ENCODE results near the gene TTLL11. TPM values are rescaled to one million over a fixed set of nuclear protein-coding genes. Genes with fewer than 3 reads are reported as not detected.
"Not testable (repeated sequence)": the region's sequence is repeated elsewhere in the genome, so short reads cannot be mapped to it uniquely, and the experiment has no call there.

TTLL11 gene
- total RNA-seq, 1 donor from 2014 or later: 0.75 TPM

- Histone ChIP-seq H3K79me2 (ENCODE audit: low read depth) (no peaks in the 10 kb centered on the region), H3K27ac (no peak overlapping the region), H3F3A (ENCODE audit: low read depth) (peaks cover 28% of the 10 kb centered on the region), H3K4me2 (no peak overlapping the region), H3K36me3 (no peaks in the 10 kb centered on the region), H3K4me1 (peaks cover 33% of the 10 kb centered on the region), H3K27me3 (peaks cover 4% of the 10 kb centered on the region), H3K9ac (no peak overlapping the region), H3K4me3 (no peak overlapping the region), H4K20me1 (ENCODE audit: low read depth) (no peaks in the 10 kb centered on the region), H2AFZ (replicated peaks) (no peak overlapping the region), H3K9me3 (ENCODE audit: low read depth) (no peaks in the 10 kb centered on the region)
- H3K4me3 Mint-ChIP-seq: no peak overlapping the region
- DNase-seq (ENCODE audit: low spot score): no peak
- H3K27me3 Mint-ChIP-seq (ENCODE audit: insufficient read depth, low read depth): peaks cover 2% of the 10 kb centered on the region
- no peaks in the 10 kb centered on the region for H3K9me3 Mint-ChIP-seq
- H3K36me3 Mint-ChIP-seq: no peaks in the 10 kb centered on the region
- H3K4me1 Mint-ChIP-seq: peaks cover 33% of the 10 kb centered on the region
- no peak for TF ChIP-seq CTCF (IDR thresholded peaks at IDR 0.05)
- no peak for TF ChIP-seq EZH2 (IDR thresholded peaks at IDR 0.05)
- no peak for TF ChIP-seq EZH2phosphoT487 (IDR thresholded peaks at IDR 0.05)
- H3K27ac Mint-ChIP-seq: peak overlapping the region; percentile 72
These were observed 25.4 kb upstream of the TTLL11 start for GRCh38 chr9:122118343-122119165.

GRCh38 chr9:122117241-122117640 lies 24.1 kb upstream of the TTLL11 start:
- not testable (repeated sequence) for H3K79me2 ChIP-seq (ENCODE audit: low read depth); H3K27ac ChIP-seq; H3K9me3 ChIP-seq (ENCODE audit: low read depth); H3K4me3 ChIP-seq; H3K36me3 ChIP-seq; H3K27me3 Mint-ChIP-seq (ENCODE audit: insufficient read depth, low read depth); H3K9ac ChIP-seq; H3K9me3 Mint-ChIP-seq; H3K4me3 Mint-ChIP-seq; H4K20me1 ChIP-seq (ENCODE audit: low read depth); H3K27me3 ChIP-seq; H3K4me2 ChIP-seq; DNase-seq (ENCODE audit: low spot score); H3K36me3 Mint-ChIP-seq; H2AFZ ChIP-seq (replicated peaks)
- Mint-ChIP-seq H3K27ac (peak overlapping the region; percentile 21), H3K4me1 (peaks cover 41% of the 10 kb centered on the region)
- Histone ChIP-seq H3F3A (ENCODE audit: low read depth) (peaks cover 32% of the 10 kb centered on the region), H3K4me1 (peaks cover 42% of the 10 kb centered on the region)

- peaks cover 42% of the 10 kb centered on the region for H3K4me1 Mint-ChIP-seq
- no peak overlapping the region for H3K4me3 Mint-ChIP-seq
- H3K36me3 Mint-ChIP-seq: no peaks in the 10 kb centered on the region
- DNase-seq (ENCODE audit: low spot score): no peak
- Histone ChIP-seq H3K36me3 (no peaks in the 10 kb centered on the region), H3K4me1 (peaks cover 42% of the 10 kb centered on the region), H3K27me3 (no peaks in the 10 kb centered on the region), H3K9me3 (ENCODE audit: low read depth) (no peaks in the 10 kb centered on the region), H2AFZ (replicated peaks) (peak overlapping the region; percentile 63), H3K27ac (no peak overlapping the region), H3K4me2 (peak overlapping the region; percentile 66), H3F3A (ENCODE audit: low read depth) (peaks cover 32% of the 10 kb centered on the region), H4K20me1 (ENCODE audit: low read depth) (no peaks in the 10 kb centered on the region), H3K79me2 (ENCODE audit: low read depth) (no peaks in the 10 kb centered on the region), H3K4me3 (no peak overlapping the region), H3K9ac (no peak overlapping the region)
- TF ChIP-seq EZH2 (IDR thresholded peaks at IDR 0.05) (no peak), CTCF (IDR thresholded peaks at IDR 0.05) (no peak), EZH2phosphoT487 (IDR thresholded peaks at IDR 0.05) (no peak)
- peak overlapping the region; percentile 60 for H3K27ac Mint-ChIP-seq
- H3K27me3 Mint-ChIP-seq (ENCODE audit: insufficient read depth, low read depth): peaks cover 5% of the 10 kb centered on the region
- no peaks in the 10 kb centered on the region for H3K9me3 Mint-ChIP-seq
These were observed 23.5 kb upstream of the TTLL11 start for GRCh38 chr9:122116448-122117173.

Data from neural progenitor cell (in vitro differentiated cells).